ENCODE data around the gene WDR86.

WDR86 gene

DNA sequence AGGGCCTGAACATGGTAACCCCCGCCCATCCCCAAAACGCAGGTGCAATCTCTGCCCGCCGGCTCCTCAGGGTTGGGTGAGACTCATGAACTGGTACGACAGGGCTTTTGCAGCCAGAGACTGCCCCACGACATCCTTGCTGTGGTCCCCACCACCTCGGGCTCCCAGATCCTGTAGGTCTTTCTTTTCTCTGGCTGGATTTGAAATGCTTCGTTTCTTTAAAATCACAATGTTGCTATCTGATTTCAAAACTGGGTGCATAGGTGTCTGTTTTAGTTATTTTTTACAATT lies 21.9 kb downstream of the WDR86 start:
- Histone ChIP-seq H4K91ac (ENCODE audit: low read length) (no peak overlapping the region), H3K27ac (ENCODE audit: low read length, poor library complexity, severe bottlenecking) (no peak overlapping the region), H3K14ac (ENCODE audit: low read length in 2 of 2) (no peak overlapping the region), H3K4me1 (ENCODE audit: control insufficient read depth, insufficient read depth, low read depth, low read length) (no peaks in the 10 kb centered on the region), H3K36me3 (ENCODE audit: control insufficient read depth in 1 of 2, insufficient read depth in 2 of 2, low read depth in 1 of 2, low read length in 2 of 2) (no peaks in the 10 kb centered on the region), H4K8ac (ENCODE audit: low read length) (no peak overlapping the region), H2BK12ac (ENCODE audit: low read length in 2 of 2) (no peak overlapping the region), H3K79me1 (replicated peaks; ENCODE audit: low read length, poor library complexity, severe bottlenecking) (no peaks in the 10 kb centered on the region), H3K23ac (ENCODE audit: low read length in 2 of 2) (no peak overlapping the region), H3K18ac (ENCODE audit: low read depth in 1 of 2, low read length in 2 of 2) (no peak overlapping the region), H2AFZ (ENCODE audit: low read depth, low read length) (no peak overlapping the region), H3K4me3 (ENCODE audit: insufficient read depth in 1 of 2, low read depth in 1 of 2, low read length in 2 of 2) (no peak overlapping the region), H2AK5ac (ENCODE audit: low read length, severe bottlenecking) (no peak overlapping the region), H2BK5ac (ENCODE audit: low read depth, low read length, poor library complexity, severe bottlenecking) (no peak overlapping the region), H2BK15ac (ENCODE audit: low read depth, poor library complexity, severe bottlenecking) (no peak overlapping the region), H3K9ac (ENCODE audit: low read length) (no peak overlapping the region), H3K4ac (ENCODE audit: low read depth in 1 of 2, low read length in 2 of 2) (no peak overlapping the region), H3K27me3 (ENCODE audit: control insufficient read depth in 1 of 2, insufficient read depth in 1 of 2, low read length in 2 of 2) (peaks cover 63 to 76% of the 10 kb centered on the region in 2 experiments), H3K9me3 (ENCODE audit: control insufficient read depth, low read length) (peaks cover 5% of the 10 kb centered on the region), H2BK120ac (ENCODE audit: low read depth, low read length) (no peak overlapping the region), H3K4me2 (ENCODE audit: low read length, poor library complexity, severe bottlenecking) (no peak overlapping the region)
- WGBS: 93% methylated on average over 6 of the region's 8 CpGs
- DNase-seq: no peak

DNA sequence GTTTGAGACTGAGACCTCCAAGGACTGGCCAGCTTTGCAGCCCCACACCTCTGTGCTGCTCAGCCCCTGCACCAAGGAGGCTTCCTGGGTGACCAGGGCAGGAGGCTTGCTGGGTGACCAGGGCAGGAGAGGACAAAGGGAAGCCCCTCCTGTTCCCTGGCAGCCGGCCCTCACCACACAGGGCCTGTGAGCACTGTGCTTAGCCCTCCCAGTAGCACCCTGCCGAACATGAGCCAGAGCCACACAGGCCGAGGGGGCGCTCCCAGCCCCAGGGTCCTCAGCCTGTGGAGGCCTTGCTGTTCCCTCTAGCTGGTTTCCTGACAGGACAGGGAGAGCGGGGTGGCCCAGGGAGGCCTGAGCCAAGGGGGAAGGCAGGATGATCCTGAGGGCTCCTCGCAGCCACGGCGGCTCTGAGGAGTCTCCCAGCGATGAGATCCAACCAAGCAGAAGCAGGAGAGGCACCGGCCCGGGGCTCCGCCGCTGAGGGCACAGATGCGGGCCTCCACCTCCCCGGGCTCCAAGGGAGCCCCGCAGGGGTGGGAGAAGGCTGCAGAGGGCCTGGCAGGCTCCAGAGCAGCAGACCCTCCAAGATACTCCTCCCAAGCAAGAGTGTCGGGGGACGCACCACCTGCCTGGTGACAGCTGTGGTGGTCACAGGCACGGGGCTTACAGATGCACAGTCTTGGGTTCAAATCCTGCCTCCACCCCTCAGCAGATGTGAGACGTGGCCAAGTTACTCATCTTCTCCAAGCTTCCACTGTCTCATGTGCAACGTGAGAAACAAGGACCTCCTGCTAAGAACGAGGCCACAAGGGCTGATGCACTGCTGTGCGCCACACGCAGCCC lies 22.5 kb downstream of the WDR86 start:
- Histone ChIP-seq H3K4me1 (ENCODE audit: control insufficient read depth, insufficient read depth, low read depth, low read length) (no peaks in the 10 kb centered on the region), H3K36me3 (ENCODE audit: control insufficient read depth in 1 of 2, insufficient read depth in 2 of 2, low read depth in 1 of 2, low read length in 2 of 2) (no peaks in the 10 kb centered on the region), H2AFZ (ENCODE audit: low read depth, low read length) (no peak overlapping the region), H2BK120ac (ENCODE audit: low read depth, low read length) (no peak overlapping the region), H3K4me2 (ENCODE audit: low read length, poor library complexity, severe bottlenecking) (no peak overlapping the region), H3K4me3 (ENCODE audit: insufficient read depth in 1 of 2, low read depth in 1 of 2, low read length in 2 of 2) (no peak overlapping the region), H2AK5ac (ENCODE audit: low read length, severe bottlenecking) (no peak overlapping the region), H3K27me3 (ENCODE audit: control insufficient read depth in 1 of 2, insufficient read depth in 1 of 2, low read length in 2 of 2) (peaks cover 67 to 76% of the 10 kb centered on the region in 2 experiments), H3K9me3 (ENCODE audit: control insufficient read depth, low read length) (peaks cover 5% of the 10 kb centered on the region), H4K91ac (ENCODE audit: low read length) (no peak overlapping the region), H3K27ac (ENCODE audit: low read length, poor library complexity, severe bottlenecking) (no peak overlapping the region), H4K8ac (ENCODE audit: low read length) (no peak overlapping the region), H3K14ac (ENCODE audit: low read length in 2 of 2) (no peak overlapping the region), H3K23ac (ENCODE audit: low read length in 2 of 2) (no peak overlapping the region), H3K18ac (ENCODE audit: low read depth in 1 of 2, low read length in 2 of 2) (no peak overlapping the region), H3K4ac (ENCODE audit: low read depth in 1 of 2, low read length in 2 of 2) (no peak overlapping the region), H3K79me1 (replicated peaks; ENCODE audit: low read length, poor library complexity, severe bottlenecking) (no peaks in the 10 kb centered on the region), H2BK15ac (ENCODE audit: low read depth, poor library complexity, severe bottlenecking) (no peak overlapping the region), H2BK5ac (ENCODE audit: low read depth, low read length, poor library complexity, severe bottlenecking) (no peak overlapping the region), H2BK12ac (ENCODE audit: low read length in 2 of 2) (no peak overlapping the region), H3K9ac (ENCODE audit: low read length) (no peak overlapping the region)
- WGBS: 89% methylated on average over 24 of the region's 24 CpGs
- no peak for DNase-seq

DNA sequence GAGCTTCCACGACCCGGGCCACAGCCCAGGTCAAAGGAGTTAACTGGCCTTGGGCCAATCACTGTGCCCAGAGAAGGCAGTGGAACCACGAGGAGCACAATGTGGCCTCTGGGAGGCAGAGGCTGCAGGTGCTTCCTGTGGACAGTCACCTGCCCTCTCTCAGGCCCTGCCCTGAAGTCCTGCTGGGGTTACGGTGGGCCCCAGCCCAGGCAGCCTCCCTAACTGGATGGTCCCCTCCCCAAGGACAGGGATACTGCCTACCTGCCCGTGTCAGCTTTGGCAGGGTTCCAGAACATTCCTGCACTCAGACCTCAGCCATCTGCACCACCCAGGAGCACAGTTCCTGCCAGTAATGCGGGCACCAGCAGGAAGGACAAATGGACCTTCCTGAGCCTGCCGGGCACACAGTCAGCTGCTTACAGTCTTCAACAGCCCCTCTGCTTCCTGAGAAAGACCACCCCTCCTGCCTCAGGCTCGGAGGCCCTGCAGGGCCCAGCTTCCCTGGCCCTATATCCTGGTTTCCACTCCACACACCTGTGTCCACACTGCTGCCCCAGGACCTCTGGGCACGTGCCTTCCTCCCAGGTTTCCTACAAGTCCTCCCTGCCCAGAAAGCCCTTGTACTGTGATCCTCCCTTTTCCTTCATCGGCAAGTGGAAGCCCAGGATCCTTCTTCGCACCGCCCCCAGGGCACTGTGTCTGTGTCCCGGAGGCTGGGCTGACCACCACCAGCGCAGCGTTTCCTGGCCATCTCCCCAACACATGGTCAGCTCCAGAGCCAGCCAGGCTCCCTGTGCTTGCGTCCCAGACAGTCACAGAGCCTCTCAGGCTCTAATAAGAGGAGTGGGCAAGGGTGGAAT lies 23.3 kb downstream of the WDR86 start:
- Histone ChIP-seq H4K91ac (ENCODE audit: low read length) (no peak overlapping the region), H2BK120ac (ENCODE audit: low read depth, low read length) (no peak overlapping the region)
- 85% methylated on average over 16 of the region's 16 CpGs for WGBS

DNA sequence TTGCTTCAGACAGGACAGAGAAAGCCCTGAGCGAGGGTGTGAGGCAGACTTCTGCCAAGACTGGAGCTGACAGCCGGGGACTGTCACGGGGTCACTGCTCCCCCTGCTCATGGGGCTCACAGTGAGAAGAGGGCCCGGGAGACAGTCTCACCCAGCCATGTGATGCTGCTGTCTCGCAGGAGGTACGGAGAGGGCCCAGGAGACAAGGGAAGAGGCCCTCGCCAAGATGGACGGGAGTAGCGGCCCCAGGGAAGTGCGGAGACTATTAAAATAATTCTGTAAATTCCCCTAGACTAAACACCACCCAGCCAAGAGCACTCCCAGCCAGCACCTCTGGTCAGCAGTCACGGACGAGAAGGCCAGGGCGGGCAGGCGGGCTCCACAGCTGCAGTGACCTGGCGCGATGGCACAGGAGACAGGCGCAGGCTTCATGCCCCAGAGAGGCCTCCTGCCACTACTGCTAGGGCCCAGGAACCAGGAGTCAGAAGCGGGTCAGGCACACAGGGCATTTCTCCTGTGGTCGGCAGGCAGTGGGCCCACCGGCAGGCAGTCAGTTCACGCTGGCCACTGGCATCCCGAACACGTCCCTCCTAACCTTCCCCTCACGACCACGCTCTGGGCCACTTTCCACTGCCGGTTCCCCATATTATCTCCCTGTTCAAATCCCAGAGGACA lies 24.1 kb downstream of the WDR86 start:
- no peak for DNase-seq
- Histone ChIP-seq H3K4ac (ENCODE audit: low read depth in 1 of 2, low read length in 2 of 2) (no peak overlapping the region), H3K9me3 (ENCODE audit: control insufficient read depth, low read length) (peaks cover 5% of the 10 kb centered on the region), H3K36me3 (ENCODE audit: control insufficient read depth in 1 of 2, insufficient read depth in 2 of 2, low read depth in 1 of 2, low read length in 2 of 2) (peaks cover 0 to under 1% of the 10 kb centered on the region in 2 experiments), H2BK15ac (ENCODE audit: low read depth, poor library complexity, severe bottlenecking) (no peak overlapping the region), H3K27me3 (ENCODE audit: control insufficient read depth in 1 of 2, insufficient read depth in 1 of 2, low read length in 2 of 2) (peaks cover 74 to 76% of the 10 kb centered on the region in 2 experiments), H2BK5ac (ENCODE audit: low read depth, low read length, poor library complexity, severe bottlenecking) (no peak overlapping the region), H3K18ac (ENCODE audit: low read depth in 1 of 2, low read length in 2 of 2) (no peak overlapping the region), H4K91ac (ENCODE audit: low read length) (no peak overlapping the region), H3K23ac (ENCODE audit: low read length in 2 of 2) (no peak overlapping the region), H3K4me1 (ENCODE audit: control insufficient read depth, insufficient read depth, low read depth, low read length) (peaks cover 9% of the 10 kb centered on the region), H2AK5ac (ENCODE audit: low read length, severe bottlenecking) (no peak overlapping the region), H3K4me2 (ENCODE audit: low read length, poor library complexity, severe bottlenecking) (no peak overlapping the region), H3K14ac (ENCODE audit: low read length in 2 of 2) (no peak overlapping the region), H3K4me3 (ENCODE audit: insufficient read depth in 1 of 2, low read depth in 1 of 2, low read length in 2 of 2) (no peak overlapping the region), H3K79me1 (replicated peaks; ENCODE audit: low read length, poor library complexity, severe bottlenecking) (no peaks in the 10 kb centered on the region), H2BK12ac (ENCODE audit: low read length in 2 of 2) (no peak overlapping the region), H2AFZ (ENCODE audit: low read depth, low read length) (no peak overlapping the region), H4K8ac (ENCODE audit: low read length) (no peak overlapping the region), H2BK120ac (ENCODE audit: low read depth, low read length) (no peak overlapping the region), H3K27ac (ENCODE audit: low read length, poor library complexity, severe bottlenecking) (no peak overlapping the region), H3K9ac (ENCODE audit: low read length) (no peak overlapping the region)
- WGBS: 90% methylated on average over 26 of the region's 26 CpGs

More for the DNA sequence above, 23.3 kb downstream of the WDR86 start:
- no peak overlapping the region for H3K18ac ChIP-seq (ENCODE audit: low read depth in 1 of 2, low read length in 2 of 2)
- peaks cover 5% of the 10 kb centered on the region for H3K9me3 ChIP-seq (ENCODE audit: control insufficient read depth, low read length)
- no peaks in the 10 kb centered on the region for H3K36me3 ChIP-seq (ENCODE audit: control insufficient read depth in 1 of 2, insufficient read depth in 2 of 2, low read depth in 1 of 2, low read length in 2 of 2)
- no peak overlapping the region for H4K8ac ChIP-seq (ENCODE audit: low read length)
- no peak overlapping the region for H3K27ac ChIP-seq (ENCODE audit: low read length, poor library complexity, severe bottlenecking)
- peaks cover 7% of the 10 kb centered on the region for H3K4me1 ChIP-seq (ENCODE audit: control insufficient read depth, insufficient read depth, low read depth, low read length)
- no peak overlapping the region for H2BK12ac ChIP-seq (ENCODE audit: low read length in 2 of 2)
- H3K9ac ChIP-seq (ENCODE audit: low read length): no peak overlapping the region
- no peak overlapping the region for H3K14ac ChIP-seq (ENCODE audit: low read length in 2 of 2)
- no peak overlapping the region for H3K4me3 ChIP-seq (ENCODE audit: insufficient read depth in 1 of 2, low read depth in 1 of 2, low read length in 2 of 2)
- DNase-seq: no peak
- no peak overlapping the region for H2BK15ac ChIP-seq (ENCODE audit: low read depth, poor library complexity, severe bottlenecking)
- no peak overlapping the region for H2AK5ac ChIP-seq (ENCODE audit: low read length, severe bottlenecking)
- H3K4ac ChIP-seq (ENCODE audit: low read depth in 1 of 2, low read length in 2 of 2): no peak overlapping the region
- H3K23ac ChIP-seq (ENCODE audit: low read length in 2 of 2): no peak overlapping the region
- H3K27me3 ChIP-seq (ENCODE audit: control insufficient read depth in 1 of 2, insufficient read depth in 1 of 2, low read length in 2 of 2): peaks cover 76 to 78% of the 10 kb centered on the region in 2 experiments
- H2BK5ac ChIP-seq (ENCODE audit: low read depth, low read length, poor library complexity, severe bottlenecking): no peak overlapping the region
- no peak overlapping the region for H2AFZ ChIP-seq (ENCODE audit: low read depth, low read length)
- no peak overlapping the region for H3K4me2 ChIP-seq (ENCODE audit: low read length, poor library complexity, severe bottlenecking)
- no peaks in the 10 kb centered on the region for H3K79me1 ChIP-seq (replicated peaks; ENCODE audit: low read length, poor library complexity, severe bottlenecking)

All from mesenchymal stem cell (in vitro differentiated cells and primary cell).